Left colon (tissue), 2 donors: ENCODE data around the gene TBC1D14. TPM values are rescaled to one million over a fixed set of nuclear protein-coding genes. Genes with fewer than 3 reads are reported as not detected.
A peak's percentile ranks its signal among the peaks of the same experiment; 100 is the strongest.

Source experiments
- ATAC-seq: fragments of 200-7000 bp; cut with Tn5 transposase; one replicate; pipeline ENCODE4 v1.9.1; 2020; ENCODE audit warnings: mild to moderate bottlenecking, moderate library complexity
- DNase-seq, 2 donors: peaks; one replicate each; pipeline ENCODE4 v3.0.0-alpha.2; 2020
- intact Hi-C, 2 donors: fragments of 100-400 bp; cut with DNase I in 1 of 2; cut with micrococcal nuclease in 1 of 2; formaldehyde crosslinking; loops; one replicate each; pipeline versions ENCODE4 v1.11.2 to v1.14.0; 2022; cut with DNase I, micrococcal nuclease
- total RNA-seq, 2 donors: library from RNA; stranded (reverse); fragmentation: NEBNext Ultra II Directional; extraction: Animal tissue kit (Norgen Biotek cat#: 25700); gene quantifications; one replicate each; pipeline ENCODE4 v1.2.1, GENCODE V29; 2021
- donor health status: DM: no; HTN: no; CAD: no.
- donor health status: DM: yes; HTN: yes; CAD: no.

TBC1D14 gene
- total RNA-seq, 2 donors from 2014 or later, result 53.1 to 56.6 TPM

- no peak for DNase-seq
- intact Hi-C loops, result no loop called here
- no peak for ATAC-seq
Measured at GRCh38 chr4:7021930-7022664, 112.5 kb downstream of the TBC1D14 start.

GRCh38 chr4:7023486-7023885 lies 113.9 kb downstream of the TBC1D14 start:
- ATAC-seq (no peak), DNase-seq (no peak)
- intact Hi-C loops, result no loop called here

- intact Hi-C loops, result no loop called here
- no peak for DNase-seq
- ATAC-seq, result no peak
Measured at GRCh38 chr4:7023901-7024300, 114.3 kb downstream of the TBC1D14 start.

- ATAC-seq, result no peak
- intact Hi-C loops, result no loop called here
Measured at GRCh38 chr4:7024336-7024890, 114.8 kb downstream of the TBC1D14 start.

GRCh38 chr4:7025040-7025602 lies 115.5 kb downstream of the TBC1D14 start:
- intact Hi-C loops, result no loop called here
- ATAC-seq (no peak), DNase-seq (no peak)

More at GRCh38 chr4:7024336-7024890, 114.8 kb downstream of the TBC1D14 start:
- DNase-seq, result no peak

- no peak for ATAC-seq
- no peak for DNase-seq
- intact Hi-C loops, result no loop called here
Measured at GRCh38 chr4:7026107-7026506, 116.5 kb downstream of the TBC1D14 start.

GRCh38 chr4:7027284-7027683 lies 117.7 kb downstream of the TBC1D14 start:
- DNase-seq (no peak), ATAC-seq (no peak)
- intact Hi-C loops, result no loop called here

- intact Hi-C loops, result no loop called here
- DNase-seq (no peak), ATAC-seq (no peak)
Measured at GRCh38 chr4:7027913-7028312, 118.3 kb downstream of the TBC1D14 start.

- ATAC-seq (no peak), DNase-seq (no peak)
- intact Hi-C loops, result no loop called here
Measured at GRCh38 chr4:7029212-7029611, 119.6 kb downstream of the TBC1D14 start.

GRCh38 chr4:7029921-7030320 lies 120.3 kb downstream of the TBC1D14 start:
- no peak for DNase-seq
- intact Hi-C loops, result no loop called here
- no peak for ATAC-seq

GRCh38 chr4:7030856-7031255 lies 121.2 kb downstream of the TBC1D14 start:
- DNase-seq (no peak), ATAC-seq (no peak)
- intact Hi-C loops, result no loop called here

GRCh38 chr4:7031558-7032449 lies 122.2 kb downstream of the TBC1D14 start:
- intact Hi-C loops, result no loop called here
- ATAC-seq (no peak), DNase-seq (no peak)

- ATAC-seq, result no peak
Measured at GRCh38 chr4:7032596-7032995, 123.0 kb downstream of the TBC1D14 start.

GRCh38 chr4:7034262-7035081 lies 124.8 kb downstream of the TBC1D14 start:
- intact Hi-C loops, result no loop called here
- DNase-seq, result no peak
- ATAC-seq, result peak; percentile 59

More at GRCh38 chr4:7032596-7032995, 123.0 kb downstream of the TBC1D14 start:
- intact Hi-C loops, result no loop called here
- no peak for DNase-seq

GRCh38 chr4:7037425-7037824 lies 127.8 kb downstream of the TBC1D14 start:
- DNase-seq, result no peak
- intact Hi-C loops, result no loop called here
- ATAC-seq, result no peak

- intact Hi-C loops, result no loop called here
- ATAC-seq (no peak), DNase-seq (no peak)
Measured at GRCh38 chr4:7040765-7041164, 131.1 kb downstream of the TBC1D14 start.

GRCh38 chr4:7041246-7041645 lies 131.6 kb downstream of the TBC1D14 start:
- no peak for ATAC-seq
- intact Hi-C loops, result no loop called here
- no peak for DNase-seq

GRCh38 chr4:7041801-7042502 lies 132.3 kb downstream of the TBC1D14 start:
- DNase-seq (peak; percentile 40 to 61), ATAC-seq (no peak)
- intact Hi-C loops, result no loop called here
